ENCODE data around the gene SYT9.

Gene SYT9

DNA sequence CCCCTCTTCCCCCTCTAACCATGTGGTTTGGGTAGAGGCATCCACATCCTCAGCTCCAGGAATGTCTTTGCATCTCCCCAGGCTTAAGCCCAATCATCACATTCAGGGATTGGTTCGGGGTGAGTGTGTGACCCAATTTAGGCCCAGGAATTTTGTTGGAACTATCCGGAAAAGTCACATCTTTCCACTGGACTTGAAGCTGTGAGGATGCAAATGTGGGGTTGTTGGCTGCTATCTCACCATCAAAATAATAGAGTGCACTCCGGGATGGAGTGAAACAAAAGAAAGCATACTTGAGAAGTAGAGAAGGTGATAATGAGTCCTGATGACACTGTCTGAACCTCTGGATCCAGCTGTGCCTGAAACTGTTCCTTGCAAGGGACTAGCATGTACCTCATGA lies 199.8 kb downstream of the SYT9 start:
- no peaks in the 10 kb centered on the region for H3K9me3 ChIP-seq (ENCODE audit: control insufficient read depth in 1 of 2, low read length in 2 of 2)
- H3K9ac ChIP-seq (ENCODE audit: low read depth in 1 of 2, low read length in 2 of 2): no peak overlapping the region
- H3K4me1 ChIP-seq (ENCODE audit: control insufficient read depth in 1 of 2, insufficient read depth in 2 of 2, low read length in 2 of 2): peaks cover 0 to 7% of the 10 kb centered on the region in 2 donors
- H3K4me3 ChIP-seq (ENCODE audit: low read depth in 1 of 2, low read length in 2 of 2): no peak overlapping the region
- no peaks in the 10 kb centered on the region for H3K36me3 ChIP-seq (ENCODE audit: control insufficient read depth in 1 of 2, insufficient read depth in 2 of 2, low read length in 2 of 2)
- no peaks in the 10 kb centered on the region for H3K27me3 ChIP-seq (ENCODE audit: control insufficient read depth in 1 of 2, insufficient read depth in 2 of 2, low read length in 2 of 2)
- no peak overlapping the region for H3K27ac ChIP-seq (ENCODE audit: low read depth, low read length)

DNA sequence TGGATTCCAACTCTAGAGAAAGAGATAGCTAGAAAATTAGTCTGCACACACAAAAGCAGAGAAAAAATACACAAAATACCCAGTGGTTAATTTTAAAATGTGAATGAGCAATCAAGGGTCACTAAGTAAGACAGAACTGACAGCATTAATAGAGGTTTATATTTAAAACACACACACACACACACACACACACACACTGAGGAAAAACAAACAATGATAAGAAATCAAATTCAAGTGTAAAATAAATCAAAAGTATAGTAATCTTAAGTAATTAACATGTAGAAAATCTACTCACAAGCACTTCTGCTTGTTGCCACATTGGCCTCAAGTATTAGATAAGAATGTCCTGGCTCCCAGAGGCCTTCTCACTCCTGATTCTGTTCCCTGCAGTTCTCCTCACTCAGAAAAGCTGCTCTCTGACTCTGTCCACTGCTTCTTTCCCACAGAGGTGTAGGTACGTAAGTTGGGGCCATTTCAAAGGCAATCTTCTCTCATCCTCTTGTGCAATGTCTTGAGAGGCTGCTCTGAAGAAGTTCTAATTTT lies 200.3 kb downstream of the SYT9 start:
- Histone ChIP-seq H3K9ac (ENCODE audit: low read depth in 1 of 2, low read length in 2 of 2) (no peak overlapping the region), H3K27me3 (ENCODE audit: control insufficient read depth in 1 of 2, insufficient read depth in 2 of 2, low read length in 2 of 2) (no peaks in the 10 kb centered on the region), H3K9me3 (ENCODE audit: control insufficient read depth in 1 of 2, low read length in 2 of 2) (no peaks in the 10 kb centered on the region), H3K4me3 (ENCODE audit: low read depth in 1 of 2, low read length in 2 of 2) (no peak overlapping the region), H3K36me3 (ENCODE audit: control insufficient read depth in 1 of 2, insufficient read depth in 2 of 2, low read length in 2 of 2) (no peaks in the 10 kb centered on the region), H3K27ac (ENCODE audit: low read depth, low read length) (no peak overlapping the region), H3K4me1 (ENCODE audit: control insufficient read depth in 1 of 2, insufficient read depth in 2 of 2, low read length in 2 of 2) (peaks cover 0 to 7% of the 10 kb centered on the region in 2 donors)

DNA sequence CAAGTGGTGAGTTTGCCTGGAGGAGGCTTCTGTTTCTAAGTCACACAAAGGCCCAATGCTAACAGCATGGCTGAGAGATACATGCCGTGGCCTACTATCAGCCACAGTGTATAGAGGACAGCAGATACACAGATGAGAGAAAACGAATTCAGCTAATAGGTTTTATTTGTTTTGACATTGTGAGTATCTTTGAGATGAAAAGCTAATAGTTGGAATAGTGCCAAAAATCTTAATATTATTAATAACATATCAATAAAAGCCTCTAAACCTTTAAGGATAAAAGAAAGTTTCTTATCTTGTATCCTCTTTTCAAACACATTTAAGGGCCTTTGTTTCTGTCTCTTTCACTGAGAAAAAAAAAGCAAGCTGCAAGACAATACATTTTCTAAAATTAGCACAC lies 203.2 kb downstream of the SYT9 start:
- H3K4me3 ChIP-seq (ENCODE audit: low read depth in 1 of 2, low read length in 2 of 2): no peak overlapping the region
- H3K27ac ChIP-seq (ENCODE audit: low read depth, low read length): no peak overlapping the region
- no peak overlapping the region for H3K9ac ChIP-seq (ENCODE audit: low read depth in 1 of 2, low read length in 2 of 2)
- H3K36me3 ChIP-seq (ENCODE audit: control insufficient read depth in 1 of 2, insufficient read depth in 2 of 2, low read length in 2 of 2): no peaks in the 10 kb centered on the region
- no peaks in the 10 kb centered on the region for H3K4me1 ChIP-seq (ENCODE audit: control insufficient read depth in 1 of 2, insufficient read depth in 2 of 2, low read length in 2 of 2)
- no peaks in the 10 kb centered on the region for H3K9me3 ChIP-seq (ENCODE audit: control insufficient read depth in 1 of 2, low read length in 2 of 2)
- H3K27me3 ChIP-seq (ENCODE audit: control insufficient read depth in 1 of 2, insufficient read depth in 2 of 2, low read length in 2 of 2): no peaks in the 10 kb centered on the region

DNA sequence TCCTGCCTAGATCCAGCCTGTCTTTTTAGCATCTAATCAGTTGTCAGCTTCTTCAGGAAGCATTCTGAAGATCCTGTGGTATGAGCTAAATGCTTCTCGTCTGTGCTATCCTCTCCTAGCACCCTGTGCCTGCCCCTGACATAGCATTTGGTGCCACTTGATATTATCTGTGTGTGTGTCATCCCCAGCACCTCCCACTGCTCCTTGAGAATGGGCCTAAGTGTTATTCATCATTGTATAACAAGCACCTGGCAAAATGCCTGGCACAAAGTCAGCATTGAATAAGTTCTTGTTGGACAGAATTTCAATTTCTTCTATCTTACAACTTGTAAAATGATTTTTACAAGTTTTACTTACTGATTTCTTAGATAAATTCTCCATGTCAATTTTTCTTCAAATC lies 205.5 kb downstream of the SYT9 start:
- no peaks in the 10 kb centered on the region for H3K27me3 ChIP-seq (ENCODE audit: control insufficient read depth in 1 of 2, insufficient read depth in 2 of 2, low read length in 2 of 2)
- H3K36me3 ChIP-seq (ENCODE audit: control insufficient read depth in 1 of 2, insufficient read depth in 2 of 2, low read length in 2 of 2): no peaks in the 10 kb centered on the region
- no peak overlapping the region for H3K9ac ChIP-seq (ENCODE audit: low read depth in 1 of 2, low read length in 2 of 2)
- H3K27ac ChIP-seq (ENCODE audit: low read depth, low read length): no peak overlapping the region
- H3K4me1 ChIP-seq (ENCODE audit: control insufficient read depth in 1 of 2, insufficient read depth in 2 of 2, low read length in 2 of 2): no peaks in the 10 kb centered on the region
- no peak overlapping the region for H3K4me3 ChIP-seq (ENCODE audit: low read depth in 1 of 2, low read length in 2 of 2)
- H3K9me3 ChIP-seq (ENCODE audit: control insufficient read depth in 1 of 2, low read length in 2 of 2): no peaks in the 10 kb centered on the region

DNA sequence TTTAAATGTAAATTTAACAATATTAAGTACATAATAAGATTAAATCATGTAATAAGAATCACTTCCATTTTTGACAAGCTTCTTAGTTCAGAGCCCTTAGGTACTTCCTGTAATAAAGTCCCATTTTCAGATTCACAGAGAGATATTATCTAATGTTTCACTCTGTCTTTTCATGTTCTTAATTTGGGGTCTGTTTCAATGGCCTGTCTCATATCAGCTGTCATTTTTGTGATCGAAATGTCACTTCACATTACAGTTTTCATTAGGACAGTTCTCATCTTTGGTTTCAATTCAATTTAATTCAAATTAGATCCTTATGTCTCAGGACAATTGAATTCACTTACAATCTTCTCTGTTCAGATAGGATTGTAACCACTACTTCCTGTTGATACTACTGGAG lies 211.0 kb downstream of the SYT9 start:
- H3K9me3 ChIP-seq (ENCODE audit: control insufficient read depth in 1 of 2, low read length in 2 of 2): no peaks in the 10 kb centered on the region
- H3K27ac ChIP-seq (ENCODE audit: low read depth, low read length): no peak overlapping the region
- no peaks in the 10 kb centered on the region for H3K4me1 ChIP-seq (ENCODE audit: control insufficient read depth in 1 of 2, insufficient read depth in 2 of 2, low read length in 2 of 2)
- no peak overlapping the region for H3K4me3 ChIP-seq (ENCODE audit: low read depth in 1 of 2, low read length in 2 of 2)
- no peak overlapping the region for H3K9ac ChIP-seq (ENCODE audit: low read depth in 1 of 2, low read length in 2 of 2)
- H3K27me3 ChIP-seq (ENCODE audit: control insufficient read depth in 1 of 2, insufficient read depth in 2 of 2, low read length in 2 of 2): no peaks in the 10 kb centered on the region
- H3K36me3 ChIP-seq (ENCODE audit: control insufficient read depth in 1 of 2, insufficient read depth in 2 of 2, low read length in 2 of 2): no peaks in the 10 kb centered on the region

DNA sequence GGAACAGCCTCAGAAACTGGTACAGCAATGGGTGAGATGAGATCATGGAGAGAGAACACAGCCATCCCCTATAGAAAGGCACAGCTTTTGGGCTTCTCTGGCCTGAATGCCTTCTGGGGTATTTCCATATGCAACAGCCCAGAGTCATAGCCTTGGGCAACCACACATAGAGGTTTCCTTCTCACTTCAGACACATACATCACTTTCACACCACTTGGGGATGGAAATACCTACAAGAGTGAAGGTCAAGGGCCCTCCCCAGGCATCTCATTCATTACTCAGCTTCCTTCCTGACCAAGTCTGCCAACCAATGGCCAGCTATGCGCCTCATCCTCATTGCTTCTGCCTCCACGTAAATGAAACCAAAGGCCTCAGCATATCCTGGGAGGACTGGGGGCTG lies 215.9 kb downstream of the SYT9 start:
- Histone ChIP-seq H3K9me3 (ENCODE audit: control insufficient read depth in 1 of 2, low read length in 2 of 2) (no peaks in the 10 kb centered on the region), H3K27ac (ENCODE audit: low read depth, low read length) (no peak overlapping the region), H3K9ac (ENCODE audit: low read depth in 1 of 2, low read length in 2 of 2) (no peak overlapping the region), H3K4me3 (ENCODE audit: low read depth in 1 of 2, low read length in 2 of 2) (no peak overlapping the region), H3K36me3 (ENCODE audit: control insufficient read depth in 1 of 2, insufficient read depth in 2 of 2, low read length in 2 of 2) (no peaks in the 10 kb centered on the region), H3K4me1 (ENCODE audit: control insufficient read depth in 1 of 2, insufficient read depth in 2 of 2, low read length in 2 of 2) (no peaks in the 10 kb centered on the region), H3K27me3 (ENCODE audit: control insufficient read depth in 1 of 2, insufficient read depth in 2 of 2, low read length in 2 of 2) (no peaks in the 10 kb centered on the region)

DNA sequence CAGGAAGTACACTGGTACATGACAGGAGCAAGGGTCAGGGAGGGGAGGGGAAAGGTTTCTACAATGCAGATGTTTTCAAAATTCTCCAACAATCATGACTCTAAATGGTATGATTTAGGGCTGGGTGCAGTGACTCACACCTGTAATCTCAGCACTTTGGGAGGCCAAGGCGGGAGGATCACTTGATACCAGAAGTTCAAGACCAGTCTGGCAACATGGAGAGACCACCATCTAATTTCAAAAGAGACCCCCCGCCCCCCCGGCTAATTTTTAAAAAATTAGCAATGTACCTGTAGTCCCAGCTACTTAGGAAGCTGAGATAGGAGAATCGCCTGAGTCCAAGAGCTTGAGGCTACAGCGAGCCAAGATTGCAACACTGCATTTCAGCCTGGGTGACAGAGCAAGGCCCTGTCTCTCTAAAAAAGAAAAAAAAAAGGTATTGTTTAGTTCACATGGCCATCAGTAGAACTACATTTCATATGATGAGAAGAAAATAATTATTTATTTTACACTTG lies 217.7 kb downstream of the SYT9 start:
- Histone ChIP-seq H3K27me3 (ENCODE audit: control insufficient read depth in 1 of 2, insufficient read depth in 2 of 2, low read length in 2 of 2) (no peaks in the 10 kb centered on the region), H3K4me3 (ENCODE audit: low read depth in 1 of 2, low read length in 2 of 2) (no peak overlapping the region), H3K9me3 (ENCODE audit: control insufficient read depth in 1 of 2, low read length in 2 of 2) (no peaks in the 10 kb centered on the region), H3K36me3 (ENCODE audit: control insufficient read depth in 1 of 2, insufficient read depth in 2 of 2, low read length in 2 of 2) (no peaks in the 10 kb centered on the region), H3K4me1 (ENCODE audit: control insufficient read depth in 1 of 2, insufficient read depth in 2 of 2, low read length in 2 of 2) (no peaks in the 10 kb centered on the region), H3K27ac (ENCODE audit: low read depth, low read length) (no peak overlapping the region), H3K9ac (ENCODE audit: low read depth in 1 of 2, low read length in 2 of 2) (no peak overlapping the region)

DNA sequence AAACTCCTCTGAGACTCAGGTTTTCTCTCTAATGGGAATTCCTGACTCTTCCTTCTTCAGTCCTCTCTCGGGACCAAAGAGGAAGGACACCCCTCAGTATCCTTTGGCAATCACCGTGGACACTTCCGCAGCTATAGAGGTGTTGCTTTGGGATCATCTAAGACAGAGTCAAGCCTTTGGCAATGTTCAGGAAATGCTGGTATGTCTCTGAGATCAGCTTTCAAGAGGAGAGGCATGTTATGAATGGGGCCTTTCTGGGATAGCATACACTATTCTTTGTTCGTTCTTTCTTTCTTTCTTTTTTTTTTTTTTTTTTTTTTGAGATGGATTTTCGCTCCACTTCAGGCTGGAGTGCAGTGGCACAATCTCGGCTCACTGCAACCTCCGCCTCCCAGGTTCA lies 219.4 kb downstream of the SYT9 start:
- Histone ChIP-seq H3K36me3 (ENCODE audit: control insufficient read depth in 1 of 2, insufficient read depth in 2 of 2, low read length in 2 of 2) (no peaks in the 10 kb centered on the region), H3K27me3 (ENCODE audit: control insufficient read depth in 1 of 2, insufficient read depth in 2 of 2, low read length in 2 of 2) (no peaks in the 10 kb centered on the region), H3K9ac (ENCODE audit: low read depth in 1 of 2, low read length in 2 of 2) (no peak overlapping the region), H3K9me3 (ENCODE audit: control insufficient read depth in 1 of 2, low read length in 2 of 2) (no peaks in the 10 kb centered on the region), H3K4me3 (ENCODE audit: low read depth in 1 of 2, low read length in 2 of 2) (no peak overlapping the region), H3K4me1 (ENCODE audit: control insufficient read depth in 1 of 2, insufficient read depth in 2 of 2, low read length in 2 of 2) (no peaks in the 10 kb centered on the region), H3K27ac (ENCODE audit: low read depth, low read length) (no peak overlapping the region)

DNA sequence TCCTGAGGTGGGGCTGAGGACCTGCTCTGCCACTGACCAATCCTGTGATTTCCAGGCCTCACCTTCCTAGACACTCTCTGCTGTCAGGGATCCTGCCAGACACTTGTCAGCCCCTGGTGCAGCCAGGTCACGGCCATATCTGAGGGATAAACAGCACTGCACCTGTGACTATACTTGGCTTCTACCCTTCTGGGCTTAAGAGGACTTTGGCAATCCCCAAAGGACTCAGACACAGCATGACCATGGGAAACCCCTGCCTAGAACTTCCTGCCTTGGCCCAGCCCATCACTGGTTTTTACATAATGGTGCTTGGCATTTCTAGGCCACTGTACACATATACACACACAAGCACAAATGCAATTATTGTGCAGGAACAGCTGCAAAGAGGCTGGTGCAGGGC lies 222.0 kb downstream of the SYT9 start:
- no peaks in the 10 kb centered on the region for H3K9me3 ChIP-seq (ENCODE audit: control insufficient read depth in 1 of 2, low read length in 2 of 2)
- no peak overlapping the region for H3K27ac ChIP-seq (ENCODE audit: low read depth, low read length)
- no peaks in the 10 kb centered on the region for H3K4me1 ChIP-seq (ENCODE audit: control insufficient read depth in 1 of 2, insufficient read depth in 2 of 2, low read length in 2 of 2)
- no peak overlapping the region for H3K4me3 ChIP-seq (ENCODE audit: low read depth in 1 of 2, low read length in 2 of 2)
- no peaks in the 10 kb centered on the region for H3K36me3 ChIP-seq (ENCODE audit: control insufficient read depth in 1 of 2, insufficient read depth in 2 of 2, low read length in 2 of 2)
- H3K9ac ChIP-seq (ENCODE audit: low read depth in 1 of 2, low read length in 2 of 2): no peak overlapping the region
- H3K27me3 ChIP-seq (ENCODE audit: control insufficient read depth in 1 of 2, insufficient read depth in 2 of 2, low read length in 2 of 2): no peaks in the 10 kb centered on the region

DNA sequence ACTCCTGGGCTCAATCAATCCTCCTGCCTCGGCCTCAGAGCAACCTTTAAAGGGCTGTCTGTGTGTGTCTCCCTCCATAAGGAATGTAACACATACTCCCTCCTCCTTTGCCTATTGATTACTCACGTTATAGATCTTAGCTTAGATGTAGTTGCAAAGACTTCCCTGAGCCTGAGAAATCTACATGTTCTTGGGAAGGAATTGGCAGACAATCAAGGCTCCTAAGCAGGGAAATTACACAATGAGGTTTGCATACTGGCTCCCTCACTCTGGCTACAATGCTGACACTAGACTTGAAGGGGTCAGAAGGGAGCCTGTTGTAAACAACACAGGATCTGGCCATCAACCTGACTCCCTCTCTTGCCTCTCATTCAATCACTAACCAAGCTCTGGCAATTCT lies 228.4 kb downstream of the SYT9 start:
- Histone ChIP-seq H3K36me3 (ENCODE audit: control insufficient read depth in 1 of 2, insufficient read depth in 2 of 2, low read length in 2 of 2) (no peaks in the 10 kb centered on the region), H3K9me3 (ENCODE audit: control insufficient read depth in 1 of 2, low read length in 2 of 2) (no peaks in the 10 kb centered on the region), H3K27me3 (ENCODE audit: control insufficient read depth in 1 of 2, insufficient read depth in 2 of 2, low read length in 2 of 2) (no peaks in the 10 kb centered on the region), H3K27ac (ENCODE audit: low read depth, low read length) (no peak overlapping the region), H3K4me1 (ENCODE audit: control insufficient read depth in 1 of 2, insufficient read depth in 2 of 2, low read length in 2 of 2) (no peaks in the 10 kb centered on the region), H3K4me3 (ENCODE audit: low read depth in 1 of 2, low read length in 2 of 2) (no peak overlapping the region), H3K9ac (ENCODE audit: low read depth in 1 of 2, low read length in 2 of 2) (no peak overlapping the region)

DNA sequence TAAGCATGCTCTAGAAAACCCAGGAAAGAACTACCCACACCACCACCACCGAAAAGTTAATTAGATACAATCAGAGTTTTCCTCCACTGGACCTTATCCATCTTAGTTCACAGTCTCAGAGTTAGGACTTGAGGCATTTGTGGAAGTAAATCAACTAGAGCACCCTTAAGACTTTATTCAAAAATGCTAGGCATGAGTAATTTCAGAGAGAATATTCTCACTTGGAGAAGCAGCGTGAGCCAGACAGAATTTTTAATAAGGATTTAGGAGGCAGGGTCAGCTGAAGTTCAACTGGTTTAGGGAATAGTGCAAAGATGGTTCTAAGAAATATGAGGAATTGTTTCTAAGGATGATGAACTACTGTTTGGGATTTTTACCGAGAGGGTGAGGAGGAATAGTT lies 232.4 kb downstream of the SYT9 start:
- no peaks in the 10 kb centered on the region for H3K27me3 ChIP-seq (ENCODE audit: control insufficient read depth in 1 of 2, insufficient read depth in 2 of 2, low read length in 2 of 2)
- no peak overlapping the region for H3K4me3 ChIP-seq (ENCODE audit: low read depth in 1 of 2, low read length in 2 of 2)
- H3K36me3 ChIP-seq (ENCODE audit: control insufficient read depth in 1 of 2, insufficient read depth in 2 of 2, low read length in 2 of 2): no peaks in the 10 kb centered on the region
- H3K9me3 ChIP-seq (ENCODE audit: control insufficient read depth in 1 of 2, low read length in 2 of 2): no peaks in the 10 kb centered on the region
- H3K27ac ChIP-seq (ENCODE audit: low read depth, low read length): no peak overlapping the region
- H3K9ac ChIP-seq (ENCODE audit: low read depth in 1 of 2, low read length in 2 of 2): no peak overlapping the region
- H3K4me1 ChIP-seq (ENCODE audit: control insufficient read depth in 1 of 2, insufficient read depth in 2 of 2, low read length in 2 of 2): no peaks in the 10 kb centered on the region

Measured in duodenal mucosa (tissue), 2 donors.